Breast epithelium (tissue), 3 donors: ENCODE results near the gene RDH16.

Experiments used
- POLR2A ChIP-seq: fragments of 450-650 bp; IDR thresholded peaks from one replicate; pipeline ENCODE4 v1.6.1; 2016; ENCODE audit warnings: antibody characterized with exemption, mild to moderate bottlenecking, moderate library complexity
- POLR2AphosphoS5 ChIP-seq, 3 donors: sonication (generic); formaldehyde crosslinking; IDR thresholded peaks; one replicate each; pipeline ENCODE4 v1.6.1; 2017; ENCODE audit warnings: antibody characterized with exemption in 3 of 3
- TF ChIP-seq, protein P1 (sequence below), 3 donors: fragments of 450-650 bp; IDR thresholded peaks; one replicate each; pipeline ENCODE4 v1.5.1; 2016 to 2017; ENCODE audit warnings: antibody characterized with exemption in 3 of 3, mild to moderate bottlenecking in 3 of 3, moderate library complexity in 3 of 3

GRCh38 chr12:56914724-56915123 is 42.7 kb downstream of the RDH16 start:
- TF ChIP-seq, protein P1, sequence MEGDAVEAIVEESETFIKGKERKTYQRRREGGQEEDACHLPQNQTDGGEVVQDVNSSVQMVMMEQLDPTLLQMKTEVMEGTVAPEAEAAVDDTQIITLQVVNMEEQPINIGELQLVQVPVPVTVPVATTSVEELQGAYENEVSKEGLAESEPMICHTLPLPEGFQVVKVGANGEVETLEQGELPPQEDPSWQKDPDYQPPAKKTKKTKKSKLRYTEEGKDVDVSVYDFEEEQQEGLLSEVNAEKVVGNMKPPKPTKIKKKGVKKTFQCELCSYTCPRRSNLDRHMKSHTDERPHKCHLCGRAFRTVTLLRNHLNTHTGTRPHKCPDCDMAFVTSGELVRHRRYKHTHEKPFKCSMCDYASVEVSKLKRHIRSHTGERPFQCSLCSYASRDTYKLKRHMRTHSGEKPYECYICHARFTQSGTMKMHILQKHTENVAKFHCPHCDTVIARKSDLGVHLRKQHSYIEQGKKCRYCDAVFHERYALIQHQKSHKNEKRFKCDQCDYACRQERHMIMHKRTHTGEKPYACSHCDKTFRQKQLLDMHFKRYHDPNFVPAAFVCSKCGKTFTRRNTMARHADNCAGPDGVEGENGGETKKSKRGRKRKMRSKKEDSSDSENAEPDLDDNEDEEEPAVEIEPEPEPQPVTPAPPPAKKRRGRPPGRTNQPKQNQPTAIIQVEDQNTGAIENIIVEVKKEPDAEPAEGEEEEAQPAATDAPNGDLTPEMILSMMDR (IDR thresholded peaks at IDR 0.05) = no peak
- TF ChIP-seq POLR2A (no peak), POLR2AphosphoS5 (IDR thresholded peaks at IDR 0.05) (no peak)
